K562 (cell line): ENCODE measurements around the gene RCOR3. TPM values are rescaled to one million over a fixed set of nuclear protein-coding genes. Genes with fewer than 3 reads are reported as not detected.

ENCODE experiments used
- BCLAF1 ChIP-seq, 2 experiments: fragments of 450-650 bp in 1 of 2; IDR thresholded peaks; 2 replicates each; pipeline ENCODE4 v1.6.1; 2011 to 2017; ENCODE audit warnings: low read depth in 2 of 2, antibody characterized with exemption in 1 of 2, borderline replicate concordance in 1 of 2, low read length in 1 of 2, mild to moderate bottlenecking in 1 of 2, mixed read lengths in 1 of 2; ENCODE audit not compliant: control insufficient read depth in 1 of 2
- CXXC5 ChIP-seq: fragments of 250-450 bp; sonication (Bioruptor Pico); IDR thresholded peaks from 2 replicates; pipeline ENCODE4 v1.8.0; 2022; ENCODE audit warnings: inconsistent platforms, mild to moderate bottlenecking, moderate library complexity
- TAF1 ChIP-seq: IDR thresholded peaks from 2 replicates; pipeline ENCODE4 v1.6.1; 2011; ENCODE audit warnings: mild to moderate bottlenecking, low read length, moderate library complexity; ENCODE audit not compliant: insufficient read depth, control insufficient read depth, severe bottlenecking; ENCODE audit errors: extremely low read depth
- ZNF212 ChIP-seq: fragments of 450-650 bp; formaldehyde crosslinking; IDR thresholded peaks from 2 replicates; pipeline ENCODE4 v1.4.0; 2020; ENCODE audit warnings: mild to moderate bottlenecking
- polyA plus RNA-seq, 8 experiments: library from polyadenylated mRNA; depleted of rRNA in 4 of 8; stranded (reverse) in 5 of 8; unstranded in 3 of 8; fragments of >200 nt; fragmentation: Nextera tagmentation in 2 of 8; fragmentation: Illumina TruSeq in 1 of 8; extraction: Ambion mirVana in 2 of 8; extraction: Trizol in 1 of 8; gene quantifications; 2 replicates each; pipeline versions ENCODE4 v1.2.1 to v1.2.3, GENCODE V29; 2011 to 2014; ENCODE audit warnings: inconsistent platforms in 1 of 8, missing spikeins in 1 of 8
- total RNA-seq, 7 experiments: library from RNA; depleted of rRNA in 6 of 7; stranded (reverse); fragments of >200 nt in 6 of 7; fragmentation: Illumina TruSeq in 2 of 7; extraction: Trizol in 2 of 7; gene quantifications; 2 replicates each; pipeline versions ENCODE4 v1.2.1 to v1.2.3, GENCODE V29; 2011 to 2021; ENCODE audit warnings: low replicate concordance in 1 of 7
- TF ChIP-seq, protein P1 (sequence below), 2 experiments: fragments of 200-800 bp in 1 of 2; sonication (Bioruptor generic) in 1 of 2; sonication (generic) in 1 of 2; formaldehyde crosslinking in 1 of 2; IDR thresholded peaks in 1 of 2; conservative IDR thresholded peaks in 1 of 2; 2 replicates each; pipeline versions ENCODE4 v1.5.0 to v1.6.1; 2016 to 2020; ENCODE audit warnings: missing compliant biosample characterization in 1 of 2, missing genetic modification characterization in 1 of 2, missing genetic modification reagents in 1 of 2
- TF ChIP-seq, protein P2 (sequence below), 2 experiments: fragments of 450-650 bp in 1 of 2; sonication (generic) in 1 of 2; formaldehyde crosslinking in 1 of 2; IDR thresholded peaks; 2 replicates each; pipeline versions ENCODE4 v1.7.1 to v1.9.0; 2016 to 2022; ENCODE audit warnings: inconsistent platforms in 1 of 2, mild to moderate bottlenecking in 1 of 2, missing genetic modification reagents in 1 of 2

The RCOR3 gene
- total and polyA plus RNA-seq, 9 of the 15 experiments (the other 6 are each of a cell fraction or from before 2014, with no cell fraction given) = 9.7 to 42.7 (median 29.5) TPM

GRCh38 chr1:211260141-211261107 lies 1.3 kb downstream of the RCOR3 start (continued):
- peak; percentile 60 for TF ChIP-seq CXXC5
- TF ChIP-seq, protein P1, sequence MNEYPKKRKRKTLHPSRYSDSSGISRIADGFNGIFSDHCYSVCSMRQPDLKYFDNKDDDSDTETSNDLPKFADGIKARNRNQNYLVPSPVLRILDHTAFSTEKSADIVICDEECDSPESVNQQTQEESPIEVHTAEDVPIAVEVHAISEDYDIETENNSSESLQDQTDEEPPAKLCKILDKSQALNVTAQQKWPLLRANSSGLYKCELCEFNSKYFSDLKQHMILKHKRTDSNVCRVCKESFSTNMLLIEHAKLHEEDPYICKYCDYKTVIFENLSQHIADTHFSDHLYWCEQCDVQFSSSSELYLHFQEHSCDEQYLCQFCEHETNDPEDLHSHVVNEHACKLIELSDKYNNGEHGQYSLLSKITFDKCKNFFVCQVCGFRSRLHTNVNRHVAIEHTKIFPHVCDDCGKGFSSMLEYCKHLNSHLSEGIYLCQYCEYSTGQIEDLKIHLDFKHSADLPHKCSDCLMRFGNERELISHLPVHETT (CRISPR knock-in tag; conservative IDR thresholded peaks at IDR 0.05 in 1 of 2, IDR thresholded peaks at IDR 0.05 in 1 of 2) = peak in 1 of 2 experiments; percentile 65; a peak in 1 of 4 replicates
- TF ChIP-seq ZNF212 (CRISPR knock-in tag) = no peak
- no peak for TF ChIP-seq BCLAF1 (IDR thresholded peaks at IDR 0.05; ENCODE audit: borderline replicate concordance in 1 of 2, control insufficient read depth in 1 of 2, low read depth in 2 of 2, low read length in 1 of 2)
- TF ChIP-seq, protein P2, sequence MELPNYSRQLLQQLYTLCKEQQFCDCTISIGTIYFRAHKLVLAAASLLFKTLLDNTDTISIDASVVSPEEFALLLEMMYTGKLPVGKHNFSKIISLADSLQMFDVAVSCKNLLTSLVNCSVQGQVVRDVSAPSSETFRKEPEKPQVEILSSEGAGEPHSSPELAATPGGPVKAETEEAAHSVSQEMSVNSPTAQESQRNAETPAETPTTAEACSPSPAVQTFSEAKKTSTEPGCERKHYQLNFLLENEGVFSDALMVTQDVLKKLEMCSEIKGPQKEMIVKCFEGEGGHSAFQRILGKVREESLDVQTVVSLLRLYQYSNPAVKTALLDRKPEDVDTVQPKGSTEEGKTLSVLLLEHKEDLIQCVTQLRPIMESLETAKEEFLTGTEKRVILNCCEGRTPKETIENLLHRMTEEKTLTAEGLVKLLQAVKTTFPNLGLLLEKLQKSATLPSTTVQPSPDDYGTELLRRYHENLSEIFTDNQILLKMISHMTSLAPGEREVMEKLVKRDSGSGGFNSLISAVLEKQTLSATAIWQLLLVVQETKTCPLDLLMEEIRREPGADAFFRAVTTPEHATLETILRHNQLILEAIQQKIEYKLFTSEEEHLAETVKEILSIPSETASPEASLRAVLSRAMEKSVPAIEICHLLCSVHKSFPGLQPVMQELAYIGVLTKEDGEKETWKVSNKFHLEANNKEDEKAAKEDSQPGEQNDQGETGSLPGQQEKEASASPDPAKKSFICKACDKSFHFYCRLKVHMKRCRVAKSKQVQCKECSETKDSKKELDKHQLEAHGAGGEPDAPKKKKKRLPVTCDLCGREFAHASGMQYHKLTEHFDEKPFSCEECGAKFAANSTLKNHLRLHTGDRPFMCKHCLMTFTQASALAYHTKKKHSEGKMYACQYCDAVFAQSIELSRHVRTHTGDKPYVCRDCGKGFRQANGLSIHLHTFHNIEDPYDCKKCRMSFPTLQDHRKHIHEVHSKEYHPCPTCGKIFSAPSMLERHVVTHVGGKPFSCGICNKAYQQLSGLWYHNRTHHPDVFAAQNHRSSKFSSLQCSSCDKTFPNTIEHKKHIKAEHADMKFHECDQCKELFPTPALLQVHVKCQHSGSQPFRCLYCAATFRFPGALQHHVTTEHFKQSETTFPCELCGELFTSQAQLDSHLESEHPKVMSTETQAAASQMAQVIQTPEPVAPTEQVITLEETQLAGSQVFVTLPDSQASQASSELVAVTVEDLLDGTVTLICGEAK (IDR thresholded peaks at IDR 0.05) = peak; percentile 35; the same call in 1 of the 2 replicates
- TF ChIP-seq, protein P2 (CRISPR knock-in tag; IDR thresholded peaks at IDR 0.05) = no peak
- no peak for TF ChIP-seq TAF1
